H1 (cell line): ENCODE data around the gene ARMC6. TPM values are rescaled to one million over a fixed set of nuclear protein-coding genes. Genes with fewer than 3 reads are reported as not detected.
A peak's percentile ranks its signal among the peaks of the same experiment; 100 is the strongest.

ENCODE experiments used
- CTCF ChIA-PET: fragments of 300-600 bp; sonication (Branson Sonifier 250); formaldehyde crosslinking; loops from one replicate; lab custom pipeline; 2021; ENCODE audit not compliant: partially characterized antibody; lab: Charles Lee
- POLR2A ChIA-PET: fragments of 300-600 bp; sonication (Branson Sonifier 250); formaldehyde crosslinking; loops from one replicate; lab custom pipeline; 2021; ENCODE audit warnings: inconsistent platforms; ENCODE audit not compliant: partially characterized antibody; lab: Charles Lee
- DNase-seq, 2 experiments: peaks; one replicate each; pipeline versions ENCODE4 v3.0.0 to v3.0.0-alpha.2; 2010 to 2022; ENCODE audit warnings: low spot score in 2 of 2, low read depth in 1 of 2, mixed read lengths in 1 of 2
- FAIRE-seq: peaks from 2 replicates; lab custom pipeline; 2011; peaks lifted over from hg19 to GRCh38; lab: Jason Lieb, UNC
- H2AFZ ChIP-seq: 2 replicates; pipeline ENCODE4 v1.8.1; 2012; ENCODE audit warnings: low read length, inconsistent platforms
- H2AK5ac ChIP-seq: 2 replicates; pipeline ENCODE4 v1.6.1; 2013; ENCODE audit warnings: low read depth, low read length
- H2BK120ac ChIP-seq: replicated peaks from 2 replicates; pipeline ENCODE3; 2013; ENCODE audit warnings: low read depth, low read length, inconsistent platforms
- H2BK12ac ChIP-seq: 2 replicates; pipeline ENCODE4 v1.6.1; 2013; ENCODE audit warnings: low read depth, low read length
- H2BK15ac ChIP-seq: 2 replicates; pipeline ENCODE4 v1.6.1; 2013; ENCODE audit warnings: low read length
- H2BK20ac ChIP-seq: 2 replicates; pipeline ENCODE4 v1.6.1; 2013; ENCODE audit warnings: low read length
- H2BK5ac ChIP-seq: 2 replicates; pipeline ENCODE4 v1.6.1; 2013; ENCODE audit warnings: low read depth, low read length
- H3K14ac ChIP-seq: 2 replicates; pipeline ENCODE4 v1.6.1; 2013; ENCODE audit warnings: inconsistent platforms; ENCODE audit not compliant: insufficient read length
- H3K18ac ChIP-seq: 2 replicates; pipeline ENCODE4 v1.6.1; 2013; ENCODE audit warnings: low read length; ENCODE audit errors: extremely low read depth
- H3K23ac ChIP-seq: 2 replicates; pipeline ENCODE4 v1.6.1; 2013; ENCODE audit warnings: inconsistent platforms; ENCODE audit not compliant: insufficient read length
- H3K23me2 ChIP-seq: 2 replicates; pipeline ENCODE4 v1.6.1; 2013; ENCODE audit warnings: low read depth, low read length
- H3K27ac ChIP-seq: 2 replicates; pipeline ENCODE4 v1.6.1; 2011; ENCODE audit warnings: low read depth, low read length, inconsistent platforms
- H3K27me3 ChIP-seq, 4 experiments: replicated peaks in 1 of 4; 1 replicate in 1 of 4; 2 replicates in 3 of 4; pipeline versions ENCODE4 v1.6.1 to v1.8.1; 2011 to 2013; ENCODE audit warnings: low read length in 3 of 4, mild to moderate bottlenecking in 3 of 4, inconsistent platforms in 2 of 4, mixed read lengths in 2 of 4, moderate library complexity in 1 of 4; ENCODE audit not compliant: control insufficient read depth in 3 of 4, insufficient read depth in 3 of 4; ENCODE audit errors: extremely low read depth in 1 of 4
- H3K36me3 ChIP-seq, 4 experiments: 2 replicates each; pipeline versions ENCODE4 v1.6.1 to v1.8.1; 2011 to 2013; ENCODE audit warnings: mild to moderate bottlenecking in 4 of 4, low read length in 3 of 4, moderate library complexity in 2 of 4, control low read depth in 1 of 4, inconsistent platforms in 1 of 4; ENCODE audit not compliant: insufficient read depth in 4 of 4, control insufficient read depth in 2 of 4
- H3K4ac ChIP-seq: replicated peaks from 2 replicates; pipeline ENCODE3; 2013; ENCODE audit warnings: low read length, low read depth, mixed read lengths, inconsistent platforms; ENCODE audit not compliant: insufficient read length
- H3K4me1 ChIP-seq, 4 experiments: replicated peaks in 1 of 4; 1 replicate in 1 of 4; 2 replicates in 3 of 4; pipeline versions ENCODE4 v1.6.1 to v1.8.1; 2011 to 2013; ENCODE audit warnings: low read length in 3 of 4, inconsistent platforms in 2 of 4, mixed read lengths in 1 of 4; ENCODE audit not compliant: insufficient read depth in 4 of 4, control insufficient read depth in 3 of 4
- H3K4me2 ChIP-seq, 2 experiments: 2 replicates each; pipeline versions ENCODE4 v1.6.1 to v1.8.1; 2011 to 2013; ENCODE audit warnings: low read depth in 2 of 2, low read length in 2 of 2, control low read depth in 1 of 2, inconsistent platforms in 1 of 2, mild to moderate bottlenecking in 1 of 2; ENCODE audit not compliant: insufficient read depth in 1 of 2
- H3K4me3 ChIP-seq, 4 experiments: fragments of 200-600, 300-600 bp in 1 of 4; sonication (generic), shearing (Covaris generic), sonication (Bioruptor Twin) in 1 of 4; 2 replicates each; pipeline versions ENCODE4 v1.5.1 to v1.8.1; 2011 to 2016; ENCODE audit warnings: low read length in 4 of 4, low read depth in 3 of 4, control low read depth in 2 of 4, inconsistent platforms in 2 of 4, mild to moderate bottlenecking in 2 of 4, mixed read lengths in 1 of 4, moderate library complexity in 1 of 4; ENCODE audit not compliant: insufficient read depth in 2 of 4; ENCODE audit errors: extremely low read depth in 1 of 4
- H3K56ac ChIP-seq: replicated peaks from 2 replicates; pipeline ENCODE3; 2013; ENCODE audit warnings: low read depth, mild to moderate bottlenecking, mixed read lengths, low read length, inconsistent platforms; ENCODE audit not compliant: insufficient read length
- H3K79me1 ChIP-seq: 2 replicates; pipeline ENCODE4 v1.6.1; 2013; ENCODE audit warnings: low read depth, low read length, control low read depth
- H3K79me2 ChIP-seq, 2 experiments: 2 replicates each; pipeline versions ENCODE4 v1.6.1 to v1.8.1; 2012 to 2013; ENCODE audit warnings: low read length in 2 of 2, mild to moderate bottlenecking in 2 of 2, inconsistent platforms in 1 of 2; ENCODE audit not compliant: insufficient read depth in 2 of 2, control insufficient read depth in 1 of 2
- H3K9ac ChIP-seq, 4 experiments: replicated peaks in 1 of 4; 1 replicate in 1 of 4; 2 replicates in 3 of 4; pipeline versions ENCODE4 v1.6.1 to v1.8.1; 2011 to 2013; ENCODE audit warnings: low read depth in 3 of 4, low read length in 3 of 4, control low read depth in 2 of 4, mild to moderate bottlenecking in 2 of 4, moderate library complexity in 2 of 4, inconsistent platforms in 1 of 4; ENCODE audit errors: extremely low read depth in 1 of 4
- H3K9me3 ChIP-seq, 2 experiments: 2 replicates each; pipeline versions ENCODE4 v1.6.1 to v1.8.1; 2012 to 2013; ENCODE audit warnings: mild to moderate bottlenecking in 2 of 2, moderate library complexity in 2 of 2, control low read depth in 1 of 2, inconsistent platforms in 1 of 2, low read depth in 1 of 2, low read length in 1 of 2, mixed read lengths in 1 of 2; ENCODE audit not compliant: insufficient read depth in 2 of 2
- H4K20me1 ChIP-seq, 2 experiments: replicated peaks in 1 of 2; 2 replicates each; pipeline versions ENCODE3 to v1.8.1; 2011 to 2013; ENCODE audit warnings: inconsistent platforms in 2 of 2, low read length in 2 of 2, mild to moderate bottlenecking in 1 of 2; ENCODE audit not compliant: insufficient read depth in 2 of 2, control insufficient read depth in 1 of 2
- H4K5ac ChIP-seq: 2 replicates; pipeline ENCODE4 v1.6.1; 2013; ENCODE audit warnings: low read length, low read depth, mixed read lengths, inconsistent platforms; ENCODE audit not compliant: insufficient read length
- H4K8ac ChIP-seq: 2 replicates; pipeline ENCODE4 v1.8.0; 2013; ENCODE audit warnings: mild to moderate bottlenecking, moderate library complexity, low read length, inconsistent platforms; ENCODE audit not compliant: insufficient read depth; ENCODE audit errors: extremely low read depth
- H4K91ac ChIP-seq: replicated peaks from 2 replicates; pipeline ENCODE3; 2013; ENCODE audit warnings: low read length, mixed read lengths, inconsistent platforms; ENCODE audit not compliant: insufficient read length
- CHD1 ChIP-seq: IDR thresholded peaks from 2 replicates; pipeline ENCODE4 v1.6.1; 2012; ENCODE audit warnings: low read depth, low read length, improper control_type of control experiment
- CTCF ChIP-seq, 3 experiments: IDR thresholded peaks; 1 replicate in 2 of 3; 2 replicates in 1 of 3; pipeline versions ENCODE4 v1.5.1 to v1.6.1; 2011; ENCODE audit warnings: low read length in 3 of 3, mild to moderate bottlenecking in 3 of 3, inconsistent platforms in 2 of 3, low read depth in 1 of 3, moderate library complexity in 1 of 3; ENCODE audit not compliant: insufficient read depth in 1 of 3; ENCODE audit errors: control extremely low read depth in 1 of 3
- KDM4A ChIP-seq: IDR thresholded peaks from one replicate; pipeline ENCODE4 v1.7.1; 2012; ENCODE audit warnings: low read depth, mild to moderate bottlenecking, moderate library complexity, low read length, inconsistent platforms; ENCODE audit not compliant: severe bottlenecking
- PHF8 ChIP-seq: fragments of 200-600 bp; sonication (generic); conservative IDR thresholded peaks from 2 replicates; pipeline ENCODE4 v1.7.1; 2012; ENCODE audit warnings: low read depth, mild to moderate bottlenecking, inconsistent platforms, low read length, moderate library complexity
- RBBP5 ChIP-seq: IDR thresholded peaks from 2 replicates; pipeline ENCODE4 v1.7.1; 2012; ENCODE audit warnings: low read depth, mild to moderate bottlenecking, inconsistent platforms, low read length, moderate library complexity, borderline replicate concordance
- SIN3A ChIP-seq, 2 experiments: IDR thresholded peaks in 1 of 2; conservative IDR thresholded peaks in 1 of 2; 2 replicates each; pipeline ENCODE4 v1.6.1; 2011 to 2012; ENCODE audit warnings: low read length in 2 of 2, improper control_type of control experiment in 1 of 2, low read depth in 1 of 2, mild to moderate bottlenecking in 1 of 2
- SIX5 ChIP-seq: IDR thresholded peaks from 2 replicates; pipeline ENCODE4 v1.6.1; 2011; ENCODE audit warnings: mild to moderate bottlenecking, low read depth, low read length
- WGBS, 2 experiments: shearing (Covaris generic) in 1 of 2; methylation state at CpG; one replicate each; pipeline versions ENCODE4 v1.1.6 to v1.1.7; 2013 to 2015; ENCODE audit warnings: low lambda C conversion rate in 2 of 2, mixed read lengths in 2 of 2, inconsistent platforms in 1 of 2, low coverage in 1 of 2, missing lambda C conversion rate in 1 of 2; ENCODE audit not compliant: insufficient replicate concordance in 2 of 2, insufficient coverage in 1 of 2, insufficient read length in 1 of 2; ENCODE audit errors: extremely low coverage in 1 of 2, missing lambda C conversion rate in 1 of 2; 5-methylcytosine and 5-hydroxymethylcytosine counted together
- polyA plus RNA-seq, 7 experiments: library from polyadenylated mRNA; depleted of rRNA in 3 of 7; stranded (reverse) in 5 of 7; unstranded in 2 of 7; fragments of >200 nt in 5 of 7; fragments of 200-250 nt in 2 of 7; gene quantifications; 1 replicate in 5 of 7; 2 replicates in 1 of 7; 4 replicates in 1 of 7; pipeline versions ENCODE4 v1.2.1 to v1.2.3, GENCODE V29; 2011 to 2013; ENCODE audit warnings: missing spikeins in 2 of 7, mixed read lengths in 2 of 7
- total RNA-seq: library from RNA; stranded (reverse); fragmentation: NEBNext Ultra II Directional; extraction: Animal tissue kit (Norgen Biotek cat#: 25700); gene quantifications from 2 replicates; pipeline ENCODE4 v1.2.1, GENCODE V29; 2021

ARMC6 gene
- total and polyA plus RNA-seq, 2 of the 8 experiments (the other 6 are each of a cell fraction or from before 2014, with no cell fraction given) = 67.1 to 68.3 TPM

- H3K4ac ChIP-seq = no peak overlapping the region
- peaks cover 0 to 4% of the 10 kb centered on the region in 2 experiments for H4K20me1 ChIP-seq
- H3K23me2 ChIP-seq = no peaks in the 10 kb centered on the region; the same call in 1 of the 2 replicates
- H4K91ac ChIP-seq = no peak overlapping the region
- no peak overlapping the region for H2AFZ ChIP-seq
- H3K27me3 ChIP-seq = peaks cover 0 to 34% (median 25%) of the 10 kb centered on the region in 4 experiments; a peak in 6 of 7 replicates
- peak overlapping the region in 1 of 4 experiments; percentile 60; a peak in 1 of 7 replicates for H3K9ac ChIP-seq
- no peaks in the 10 kb centered on the region for H3K79me2 ChIP-seq
- no peak overlapping the region for H3K4me2 ChIP-seq
- H4K8ac ChIP-seq = no peak overlapping the region
- CTCF ChIA-PET = interaction anchor here (1.2 to 3.0 kb wide), 4 partner anchors 20 to 66 kb away, joined by 3 to 13 read pairs (median 5); no protein-coding TSS in a partner anchor
- TF ChIP-seq RBBP5 (no peak), PHF8 (no peak), CTCF (IDR thresholded peaks at IDR 0.05; ENCODE audit: control extremely low read depth in 1 of 3, insufficient read depth in 1 of 3, low read depth in 1 of 3, low read length in 3 of 3) (no peak), SIX5 (no peak), SIN3A (conservative IDR thresholded peaks at IDR 0.05 in 1 of 2, IDR thresholded peaks at IDR 0.05 in 1 of 2; ENCODE audit: low read depth in 1 of 2, low read length in 2 of 2) (no peak), KDM4A (no peak), CHD1 (no peak)
- H2BK12ac ChIP-seq = no peak overlapping the region
- H3K4me1 ChIP-seq = no peaks in the 10 kb centered on the region
- no peak overlapping the region; a peak in 1 of 8 replicates for H3K4me3 ChIP-seq
- no peaks in the 10 kb centered on the region for H3K9me3 ChIP-seq
- H2BK20ac ChIP-seq = no peak overlapping the region
- H3K27ac ChIP-seq = no peak overlapping the region
- H3K18ac ChIP-seq = no peak overlapping the region
- H4K5ac ChIP-seq = no peak overlapping the region
- H3K23ac ChIP-seq = no peak overlapping the region
- no peak overlapping the region for H2BK15ac ChIP-seq
- no peak overlapping the region for H2BK5ac ChIP-seq
- H3K14ac ChIP-seq = no peak overlapping the region
- DNase-seq (no peak), FAIRE-seq (no peak)
- no peaks in the 10 kb centered on the region for H3K36me3 ChIP-seq
- POLR2A ChIA-PET = interaction anchor here (1.0 to 1.6 kb wide), 2 partner anchors 31 to 66 kb away, joined by 3 to 6 read pairs; no protein-coding TSS in a partner anchor
- no peaks in the 10 kb centered on the region for H3K79me1 ChIP-seq
- WGBS, 2 experiments = 86 to 100% methylated on average over 3 to 13 of the region's 13 CpGs
- no peak overlapping the region for H2BK120ac ChIP-seq
- no peak overlapping the region for H3K56ac ChIP-seq
- H2AK5ac ChIP-seq = no peak overlapping the region
Observed at GRCh38 chr19:19074196-19074882, 40.9 kb downstream of the ARMC6 start.
